Endothelial cell of umbilical vein (primary cell): ENCODE measurements around the gene LAIR1. TPM values are rescaled to one million over a fixed set of nuclear protein-coding genes. Genes with fewer than 3 reads are reported as not detected.
"Not testable (repeated sequence)": the region's sequence is repeated elsewhere in the genome, so short reads cannot be mapped to it uniquely, and the experiment has no call there.

Source experiments
- BruUV-seq: library from RNA; stranded (reverse); fragments of 400-500 nt; replicated peaks from 2 replicates; lab custom pipeline; 2021; lab: Mats Ljungman, UMichigan
- CTCF ChIA-PET: fragments of 300-600, 350-600 bp; sonication (Branson Sonifier 250); formaldehyde crosslinking; loops from one replicate; lab custom pipeline; 2021; ENCODE audit warnings: antibody characterized with exemption, inconsistent platforms; lab: Charles Lee
- POLR2A ChIA-PET: fragments of 300-600, 350-600 bp; sonication (Branson Sonifier 250); formaldehyde crosslinking; loops from one replicate; lab custom pipeline; 2021; ENCODE audit warnings: antibody characterized with exemption, inconsistent platforms; lab: Charles Lee
- DNase-seq: peaks from one replicate; pipeline ENCODE4 v3.0.0-alpha.2; 2011; ENCODE audit warnings: low read depth, low spot score
- FAIRE-seq: peaks from 2 replicates; lab custom pipeline; 2011; peaks lifted over from hg19 to GRCh38; lab: Jason Lieb, UNC
- H2AFZ ChIP-seq: 2 replicates; pipeline ENCODE4 v1.6.0; 2012; ENCODE audit warnings: low read depth, low read length, control low read depth, inconsistent platforms
- H3K27ac ChIP-seq: 2 replicates; pipeline ENCODE4 v1.5.1; 2011; ENCODE audit warnings: low read depth, mild to moderate bottlenecking, control low read depth, low read length, moderate library complexity; ENCODE audit not compliant: insufficient read depth
- H3K27me3 ChIP-seq, 2 experiments: 2 replicates each; pipeline versions ENCODE4 v1.6.0 to v1.6.1; 2011; ENCODE audit warnings: low read length in 2 of 2, mixed read lengths in 1 of 2; ENCODE audit not compliant: control insufficient read depth in 2 of 2, insufficient read depth in 2 of 2
- H3K36me3 ChIP-seq, 2 experiments: 2 replicates in 1 of 2; 3 replicates in 1 of 2; pipeline ENCODE4 v1.5.1; 2011; ENCODE audit warnings: low read length in 2 of 2, mild to moderate bottlenecking in 1 of 2, moderate library complexity in 1 of 2; ENCODE audit not compliant: control insufficient read depth in 2 of 2, insufficient read depth in 2 of 2; ENCODE audit errors: extremely low read depth in 1 of 2
- H3K4me1 ChIP-seq: 3 replicates; pipeline ENCODE4 v1.5.1; 2011; ENCODE audit warnings: mild to moderate bottlenecking, low read length; ENCODE audit not compliant: control insufficient read depth, insufficient read depth; ENCODE audit errors: extremely low read depth
- H3K4me2 ChIP-seq: 2 replicates; pipeline ENCODE4 v1.6.1; 2011; ENCODE audit warnings: low read length, control low read depth, mixed read lengths; ENCODE audit not compliant: insufficient read depth
- H3K4me3 ChIP-seq, 3 experiments: fragments of 200-600 bp in 1 of 3; sonication (generic), shearing (Covaris generic) in 1 of 3; replicated peaks in 1 of 3; 2 replicates each; pipeline ENCODE4 v1.5.1; 2011 to 2016; ENCODE audit warnings: control low read depth in 3 of 3, low read length in 3 of 3, mild to moderate bottlenecking in 2 of 3, inconsistent platforms in 1 of 3, low read depth in 1 of 3, moderate library complexity in 1 of 3; ENCODE audit not compliant: insufficient read depth in 1 of 3
- H3K79me2 ChIP-seq: 2 replicates; pipeline ENCODE4 v1.6.0; 2012; ENCODE audit warnings: low read length, inconsistent platforms; ENCODE audit not compliant: control insufficient read depth, insufficient read depth
- H3K9ac ChIP-seq: replicated peaks from 2 replicates; pipeline ENCODE3; 2011; ENCODE audit warnings: low read length, control low read depth; ENCODE audit not compliant: insufficient read depth; ENCODE audit errors: extremely low read depth
- H3K9me1 ChIP-seq: replicated peaks from 3 replicates; pipeline ENCODE4 v1.6.0; 2011; ENCODE audit warnings: mild to moderate bottlenecking, low read length; ENCODE audit not compliant: control insufficient read depth, insufficient read depth; ENCODE audit errors: extremely low read depth
- H3K9me3 ChIP-seq: replicated peaks from 2 replicates; pipeline ENCODE4 v1.5.1; 2012; ENCODE audit warnings: low read length, inconsistent platforms; ENCODE audit not compliant: control insufficient read depth, insufficient read depth
- H4K20me1 ChIP-seq: replicated peaks from 2 replicates; pipeline ENCODE3; 2011; ENCODE audit warnings: mild to moderate bottlenecking, low read length; ENCODE audit not compliant: control insufficient read depth, insufficient read depth; ENCODE audit errors: extremely low read depth
- CTCF ChIP-seq, 2 donors: IDR thresholded peaks; 1 replicate in 1 of 2; 2 replicates in 1 of 2; pipeline ENCODE4 v1.5.1; 2011; ENCODE audit warnings: low read length in 2 of 2, mild to moderate bottlenecking in 2 of 2, moderate library complexity in 2 of 2, control low read depth in 1 of 2, inconsistent platforms in 1 of 2, low read depth in 1 of 2; ENCODE audit not compliant: insufficient read depth in 1 of 2; ENCODE audit errors: extremely low read depth in 1 of 2
- EZH2 ChIP-seq: IDR thresholded peaks from 2 replicates; pipeline ENCODE4 v1.6.1; 2012; ENCODE audit warnings: borderline replicate concordance, low read depth, mild to moderate bottlenecking, moderate library complexity, low read length, inconsistent platforms; ENCODE audit not compliant: severe bottlenecking
- FOS ChIP-seq: IDR thresholded peaks from 2 replicates; pipeline ENCODE4 v1.6.1; 2011; ENCODE audit warnings: mild to moderate bottlenecking, low read length, moderate library complexity, borderline replicate concordance; ENCODE audit not compliant: insufficient read depth
- GATA2 ChIP-seq: IDR thresholded peaks from 2 replicates; pipeline ENCODE4 v1.7.0; 2011; ENCODE audit warnings: low read depth, mild to moderate bottlenecking, moderate library complexity, mixed read lengths, low read length; ENCODE audit not compliant: insufficient read length, insufficient read depth
- JUN ChIP-seq: IDR thresholded peaks from 2 replicates; pipeline ENCODE4 v1.6.1; 2011; ENCODE audit warnings: borderline replicate concordance, low read depth; ENCODE audit not compliant: insufficient read length, insufficient read depth
- MYC ChIP-seq: IDR thresholded peaks from one replicate; pipeline ENCODE4 v1.6.1; 2011; ENCODE audit warnings: mild to moderate bottlenecking, low read depth, low read length
- POLR2A ChIP-seq: IDR thresholded peaks from 2 replicates; pipeline ENCODE4 v1.6.1; 2012; ENCODE audit warnings: low read depth, mild to moderate bottlenecking, control low read depth, low read length
- POLR2AphosphoS5 ChIP-seq: IDR thresholded peaks from 2 replicates; pipeline ENCODE4 v1.6.1; 2012; ENCODE audit warnings: low read depth, mild to moderate bottlenecking, control low read depth, low read length, moderate library complexity; ENCODE audit not compliant: insufficient read depth
- dilution Hi-C: fragments of 300-500 bp; cut with MboI; formaldehyde crosslinking; loops from one replicate; pipeline ENCODE4 v1.15.0; 2019; ENCODE audit warnings: low sequenced_read_pairs; ENCODE audit not compliant: extremely low pct_ligation_motif_present
- intact Hi-C: fragments of 100-400 bp; cut with micrococcal nuclease; formaldehyde crosslinking; loops from one replicate; pipeline ENCODE4 v1.10.0; 2022
- polyA plus RNA-seq, 4 experiments: library from polyadenylated mRNA; depleted of rRNA in 3 of 4; stranded (reverse) in 3 of 4; unstranded in 1 of 4; fragments of >200 nt; gene quantifications; 2 replicates each; pipeline versions ENCODE4 v1.2.1 to v1.2.3, GENCODE V29; 2011 to 2012; ENCODE audit warnings: missing spikeins in 1 of 4
- total RNA-seq: library from RNA; stranded (reverse); gene quantifications from 2 replicates; pipeline ENCODE4 v1.2.3, GENCODE V29; 2021
- TF ChIP-seq, protein P1 (sequence below): IDR thresholded peaks from 2 replicates; pipeline ENCODE4 v1.6.1; 2011; ENCODE audit not compliant: insufficient read depth, insufficient read length

The LAIR1 gene
- total and polyA plus RNA-seq, 2 donors (not counting 3 experiments of a cell fraction or from before 2014, with no cell fraction given), result not detected

- Histone ChIP-seq H3K9me3 (no peaks in the 10 kb centered on the region), H3K9me1 (no peaks in the 10 kb centered on the region), H3K9ac (no peak overlapping the region), H3K27ac (no peak overlapping the region), H3K36me3 (no peaks in the 10 kb centered on the region), H3K27me3 (no peaks in the 10 kb centered on the region), H3K79me2 (no peaks in the 10 kb centered on the region), H3K4me1 (no peaks in the 10 kb centered on the region), H4K20me1 (no peaks in the 10 kb centered on the region), H2AFZ (no peak overlapping the region), H3K4me2 (no peak overlapping the region), H3K4me3 (no peak overlapping the region)
- intact Hi-C loops, result no loop called here
- BruUV-seq, result no TSS peak
- ChIA-PET CTCF (no interaction called here), POLR2A (no interaction called here)
- no peak for TF ChIP-seq CTCF (IDR thresholded peaks at IDR 0.05; ENCODE audit: extremely low read depth in 1 of 2, insufficient read depth in 1 of 2, low read depth in 1 of 2, low read length in 2 of 2)
- no peak for TF ChIP-seq POLR2A
- no peak for TF ChIP-seq POLR2AphosphoS5
- TF ChIP-seq JUN, result no peak
- no peak for TF ChIP-seq FOS
- TF ChIP-seq GATA2, result no peak
- TF ChIP-seq MYC, result no peak
- TF ChIP-seq, protein P1, sequence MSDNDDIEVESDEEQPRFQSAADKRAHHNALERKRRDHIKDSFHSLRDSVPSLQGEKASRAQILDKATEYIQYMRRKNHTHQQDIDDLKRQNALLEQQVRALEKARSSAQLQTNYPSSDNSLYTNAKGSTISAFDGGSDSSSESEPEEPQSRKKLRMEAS, result no peak
- TF ChIP-seq EZH2, result no peak
- DNase-seq (no peak), FAIRE-seq (no peak)
- dilution Hi-C loops, result no loop called here
These were observed 2.1 kb upstream of the LAIR1 start for GRCh38 chr19:54366811-54367210.

GRCh38 chr19:54365798-54366197, 1.1 kb upstream of the LAIR1 start:
- dilution Hi-C loops, POLR2A ChIA-PET, H3K27me3 ChIP-seq, H3K9me3 ChIP-seq, CTCF ChIA-PET, H4K20me1 ChIP-seq, FAIRE-seq, DNase-seq, H3K9me1 ChIP-seq, H3K4me1 ChIP-seq, H2AFZ ChIP-seq, H3K27ac ChIP-seq, BruUV-seq, H3K4me3 ChIP-seq, H3K36me3 ChIP-seq, H3K79me2 ChIP-seq, H3K4me2 ChIP-seq, intact Hi-C loops, H3K9ac ChIP-seq: not testable (repeated sequence)
